ENCODE data around the gene TSPOAP1.

TSPOAP1 gene

GRCh38 chr17:58362368-58363014 lies 33.9 kb upstream of the TSPOAP1 start:
- DNase-seq (ENCODE audit: low read depth), result no peak

GRCh38 chr17:58360296-58361063 lies 31.9 kb upstream of the TSPOAP1 start:
- no peak for TF ChIP-seq CTCF (IDR thresholded peaks at IDR 0.05; ENCODE audit: insufficient read depth, low read depth, low read length, missing control alignments)
- no peak for DNase-seq (ENCODE audit: low read depth)
- no peak overlapping the region for H3K4me3 ChIP-seq (ENCODE audit: low read depth, low read length)

More at GRCh38 chr17:58362368-58363014, 33.9 kb upstream of the TSPOAP1 start:
- H3K4me3 ChIP-seq (ENCODE audit: low read depth, low read length), result no peak overlapping the region
- no peak for TF ChIP-seq CTCF (IDR thresholded peaks at IDR 0.05; ENCODE audit: insufficient read depth, low read depth, low read length, missing control alignments)

GRCh38 chr17:58358408-58359172 lies 30.0 kb upstream of the TSPOAP1 start:
- no peak for DNase-seq (ENCODE audit: low read depth)
- no peak for TF ChIP-seq CTCF (IDR thresholded peaks at IDR 0.05; ENCODE audit: insufficient read depth, low read depth, low read length, missing control alignments)
- no peak overlapping the region for H3K4me3 ChIP-seq (ENCODE audit: low read depth, low read length)

- TF ChIP-seq CTCF (IDR thresholded peaks at IDR 0.05; ENCODE audit: insufficient read depth, low read depth, low read length, missing control alignments), result no peak
- H3K4me3 ChIP-seq (ENCODE audit: low read depth, low read length), result no peak overlapping the region
These were observed 29.0 kb upstream of the TSPOAP1 start for GRCh38 chr17:58357312-58358297.

GRCh38 chr17:58356231-58356630 lies 27.6 kb upstream of the TSPOAP1 start:
- no peak for DNase-seq (ENCODE audit: low read depth)
- TF ChIP-seq CTCF (IDR thresholded peaks at IDR 0.05; ENCODE audit: insufficient read depth, low read depth, low read length, missing control alignments), result no peak

More at GRCh38 chr17:58357312-58358297, 29.0 kb upstream of the TSPOAP1 start:
- no peak for DNase-seq (ENCODE audit: low read depth)

More at GRCh38 chr17:58356231-58356630, 27.6 kb upstream of the TSPOAP1 start:
- H3K4me3 ChIP-seq (ENCODE audit: low read depth, low read length), result no peak overlapping the region
